ENCODE data around the gene SORCS2.

DNA sequence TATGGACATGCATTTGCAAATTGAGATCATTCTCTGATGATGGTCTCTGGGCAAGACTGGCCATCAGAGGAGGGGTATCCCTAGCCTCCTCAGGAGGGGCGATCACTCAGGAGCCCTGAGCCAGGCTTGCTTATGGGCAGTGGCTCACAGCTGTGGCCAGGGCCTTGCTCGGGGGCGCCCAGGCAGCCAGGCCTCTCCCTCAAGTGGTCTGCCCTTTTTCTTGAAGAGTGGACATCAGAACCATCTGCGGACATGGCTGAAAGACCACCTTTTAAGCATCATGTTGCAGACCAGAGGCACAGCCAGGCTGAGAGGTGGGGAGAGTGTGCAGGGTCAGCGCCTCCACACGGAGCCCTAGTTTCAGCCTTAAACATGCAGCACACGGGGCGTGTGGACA lies 349.1 kb downstream of the SORCS2 start:
- TF ChIP-seq, protein P1, sequence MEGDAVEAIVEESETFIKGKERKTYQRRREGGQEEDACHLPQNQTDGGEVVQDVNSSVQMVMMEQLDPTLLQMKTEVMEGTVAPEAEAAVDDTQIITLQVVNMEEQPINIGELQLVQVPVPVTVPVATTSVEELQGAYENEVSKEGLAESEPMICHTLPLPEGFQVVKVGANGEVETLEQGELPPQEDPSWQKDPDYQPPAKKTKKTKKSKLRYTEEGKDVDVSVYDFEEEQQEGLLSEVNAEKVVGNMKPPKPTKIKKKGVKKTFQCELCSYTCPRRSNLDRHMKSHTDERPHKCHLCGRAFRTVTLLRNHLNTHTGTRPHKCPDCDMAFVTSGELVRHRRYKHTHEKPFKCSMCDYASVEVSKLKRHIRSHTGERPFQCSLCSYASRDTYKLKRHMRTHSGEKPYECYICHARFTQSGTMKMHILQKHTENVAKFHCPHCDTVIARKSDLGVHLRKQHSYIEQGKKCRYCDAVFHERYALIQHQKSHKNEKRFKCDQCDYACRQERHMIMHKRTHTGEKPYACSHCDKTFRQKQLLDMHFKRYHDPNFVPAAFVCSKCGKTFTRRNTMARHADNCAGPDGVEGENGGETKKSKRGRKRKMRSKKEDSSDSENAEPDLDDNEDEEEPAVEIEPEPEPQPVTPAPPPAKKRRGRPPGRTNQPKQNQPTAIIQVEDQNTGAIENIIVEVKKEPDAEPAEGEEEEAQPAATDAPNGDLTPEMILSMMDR (conservative IDR thresholded peaks at IDR 0.05; ENCODE audit: low read depth, low read length): no peak
- no peak for TF ChIP-seq EZH2 (IDR thresholded peaks at IDR 0.05; ENCODE audit: low read length, unreplicated experiment)
- TF ChIP-seq EZH2phosphoT487 (IDR thresholded peaks at IDR 0.05; ENCODE audit: borderline replicate concordance, low read length): no peak

Data from PC-3 (cell line).